Colonic mucosa (tissue), 4 donors: ENCODE data around the gene FBLN5. TPM values are rescaled to one million over a fixed set of nuclear protein-coding genes. Genes with fewer than 3 reads are reported as not detected.

Experiments used
- DNase-seq: peaks from one replicate; pipeline ENCODE4 v3.0.0-alpha.2; 2020
- H3K27ac ChIP-seq: fragments of 200-600 bp; one replicate; pipeline ENCODE4 v1.8.0; 2021
- H3K27me3 ChIP-seq: fragments of 200-600 bp; one replicate; pipeline ENCODE4 v1.8.0; 2021
- H3K36me3 ChIP-seq: fragments of 200-600 bp; one replicate; pipeline ENCODE4 v1.8.0; 2021
- H3K4me1 ChIP-seq: fragments of 200-600 bp; one replicate; pipeline ENCODE4 v1.8.0; 2021; ENCODE audit warnings: mild to moderate bottlenecking
- H3K4me3 ChIP-seq: fragments of 200-600 bp; one replicate; pipeline ENCODE4 v1.8.0; 2021
- H3K9ac ChIP-seq, 2 donors: one replicate each; pipeline ENCODE4 v1.7.0; 2013; ENCODE audit warnings: control low read depth in 2 of 2, low read depth in 2 of 2, low read length in 2 of 2
- H3K9me3 ChIP-seq: fragments of 200-600 bp; one replicate; pipeline ENCODE4 v1.8.0; 2021
- intact Hi-C: fragments of 100-400 bp; cut with DNase I; formaldehyde crosslinking; loops from one replicate; pipeline ENCODE4 v1.14.1; 2022
- total RNA-seq, 2 donors: library from RNA; stranded (reverse); fragmentation: NEBNext Ultra II Directional in 1 of 2; extraction: Animal tissue kit (Norgen Biotek cat#: 25700) in 1 of 2; gene quantifications; one replicate each; pipeline ENCODE4 v1.2.1, GENCODE V29; 2021
- TF ChIP-seq, protein P1 (sequence below): fragments of 200-600 bp; IDR thresholded peaks from one replicate; pipeline ENCODE4 v1.8.0; 2022; ENCODE audit warnings: antibody characterized with exemption, mild to moderate bottlenecking
- donor health status: healthy.
- donor health status: DM: no; HTN: no; CAD: no.
- donor health status: DM: no; HTN: no; CAD: no.

Gene FBLN5
- total RNA-seq, 2 donors from 2014 or later: 4.2 to 14.5 TPM

DNA sequence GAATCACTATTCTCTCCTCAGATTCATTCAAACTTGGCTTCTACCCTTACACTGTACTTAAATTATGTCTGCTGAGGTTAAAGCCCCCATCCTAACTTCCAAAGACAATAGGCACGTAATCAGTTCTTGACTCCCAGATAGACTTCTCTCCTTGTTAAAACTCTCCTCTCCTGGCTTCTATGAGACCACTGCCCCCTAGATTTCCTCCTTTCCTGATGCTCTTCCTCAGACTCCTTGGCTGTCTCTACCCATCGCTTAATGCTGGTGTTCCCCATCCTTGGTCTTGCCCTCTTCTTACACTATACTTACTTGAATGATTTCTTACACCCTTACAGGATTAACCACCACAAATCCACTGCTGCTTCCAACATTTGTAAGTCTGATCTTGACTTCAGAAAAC is 112.9 kb downstream of the FBLN5 start:
- no peak overlapping the region for H3K9ac ChIP-seq
- H3K36me3 ChIP-seq: no peaks in the 10 kb centered on the region
- H3K27ac ChIP-seq: no peak overlapping the region
- peaks cover 11% of the 10 kb centered on the region for H3K4me1 ChIP-seq
- TF ChIP-seq, protein P1, sequence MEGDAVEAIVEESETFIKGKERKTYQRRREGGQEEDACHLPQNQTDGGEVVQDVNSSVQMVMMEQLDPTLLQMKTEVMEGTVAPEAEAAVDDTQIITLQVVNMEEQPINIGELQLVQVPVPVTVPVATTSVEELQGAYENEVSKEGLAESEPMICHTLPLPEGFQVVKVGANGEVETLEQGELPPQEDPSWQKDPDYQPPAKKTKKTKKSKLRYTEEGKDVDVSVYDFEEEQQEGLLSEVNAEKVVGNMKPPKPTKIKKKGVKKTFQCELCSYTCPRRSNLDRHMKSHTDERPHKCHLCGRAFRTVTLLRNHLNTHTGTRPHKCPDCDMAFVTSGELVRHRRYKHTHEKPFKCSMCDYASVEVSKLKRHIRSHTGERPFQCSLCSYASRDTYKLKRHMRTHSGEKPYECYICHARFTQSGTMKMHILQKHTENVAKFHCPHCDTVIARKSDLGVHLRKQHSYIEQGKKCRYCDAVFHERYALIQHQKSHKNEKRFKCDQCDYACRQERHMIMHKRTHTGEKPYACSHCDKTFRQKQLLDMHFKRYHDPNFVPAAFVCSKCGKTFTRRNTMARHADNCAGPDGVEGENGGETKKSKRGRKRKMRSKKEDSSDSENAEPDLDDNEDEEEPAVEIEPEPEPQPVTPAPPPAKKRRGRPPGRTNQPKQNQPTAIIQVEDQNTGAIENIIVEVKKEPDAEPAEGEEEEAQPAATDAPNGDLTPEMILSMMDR: no peak
- no peak for DNase-seq
- H3K9me3 ChIP-seq: no peaks in the 10 kb centered on the region
- H3K27me3 ChIP-seq: no peaks in the 10 kb centered on the region
- no peak overlapping the region for H3K4me3 ChIP-seq
- intact Hi-C loops: no loop called here

DNA sequence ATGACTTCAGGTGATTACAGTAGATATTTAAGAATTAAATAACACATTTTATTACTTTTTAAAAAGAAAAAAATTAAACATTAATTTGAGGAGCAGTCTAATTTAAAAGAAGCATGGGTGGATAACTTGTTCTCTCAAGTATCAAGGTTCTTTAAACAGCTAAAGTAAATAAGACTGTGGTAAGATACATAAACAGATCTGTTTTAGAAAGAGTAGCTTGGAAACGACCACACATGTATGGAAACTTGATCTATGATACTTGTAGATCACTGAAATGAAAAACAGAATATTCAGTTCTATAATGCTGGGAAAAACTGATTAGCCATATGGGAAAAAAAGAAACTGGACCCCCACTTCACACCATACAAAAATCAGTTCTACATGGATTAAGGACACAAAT is 116.2 kb downstream of the FBLN5 start:
- TF ChIP-seq, protein P1: no peak
- Histone ChIP-seq H3K9ac (no peak overlapping the region), H3K4me3 (no peak overlapping the region), H3K36me3 (no peaks in the 10 kb centered on the region), H3K27ac (peak overlapping the region; percentile 1), H3K27me3 (no peaks in the 10 kb centered on the region), H3K9me3 (no peaks in the 10 kb centered on the region), H3K4me1 (peaks cover 7% of the 10 kb centered on the region)
- no peak for DNase-seq
- intact Hi-C loops: no loop called here

DNA sequence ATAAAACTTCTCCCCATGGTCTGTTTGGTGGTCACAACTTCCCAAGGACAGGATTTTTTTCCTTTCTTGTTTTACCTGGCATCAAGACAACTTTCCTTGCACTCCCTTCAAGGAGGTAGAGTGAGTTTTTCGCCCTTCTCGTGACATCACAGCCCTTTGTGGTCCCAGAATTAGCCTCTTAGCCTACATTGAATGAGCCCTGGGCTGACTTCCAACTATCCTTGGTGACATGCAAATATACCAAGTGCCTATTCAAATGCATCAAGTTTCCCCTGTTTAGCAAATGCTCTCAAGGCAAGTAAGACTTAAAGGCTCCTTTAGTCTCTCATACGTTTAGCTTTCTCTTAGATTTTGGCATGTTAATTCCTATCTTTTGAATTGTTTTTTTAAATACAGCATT is 116.7 kb downstream of the FBLN5 start:
- peak; percentile 67 for DNase-seq
- Histone ChIP-seq H3K9ac (no peak overlapping the region), H3K4me3 (no peak overlapping the region), H3K27ac (peak overlapping the region; percentile 1), H3K9me3 (no peaks in the 10 kb centered on the region), H3K36me3 (no peaks in the 10 kb centered on the region), H3K4me1 (peaks cover 7% of the 10 kb centered on the region), H3K27me3 (no peaks in the 10 kb centered on the region)
- intact Hi-C loops: no loop called here
- TF ChIP-seq, protein P1: no peak

DNA sequence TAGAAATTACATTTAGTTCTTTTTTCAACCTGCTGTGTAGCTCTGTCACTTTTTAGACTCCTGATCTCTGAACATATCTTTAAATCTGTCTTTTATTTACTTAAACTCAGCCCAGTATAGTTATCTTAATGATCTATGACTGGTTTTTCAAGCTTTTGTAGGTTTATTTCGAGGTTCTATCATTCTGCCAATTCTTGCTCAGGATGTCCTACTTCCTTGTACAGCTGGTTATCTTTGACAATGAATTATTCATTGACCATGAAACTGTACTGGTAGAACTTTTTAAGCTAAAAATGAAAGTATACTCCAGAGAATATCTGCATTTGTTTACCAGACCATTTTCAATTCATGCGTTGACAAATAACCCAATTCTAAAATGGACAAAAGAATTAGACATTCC is 118.0 kb downstream of the FBLN5 start:
- H3K4me1 ChIP-seq: peaks cover 7% of the 10 kb centered on the region
- intact Hi-C loops: no loop called here
- no peak for DNase-seq
- no peak overlapping the region for H3K4me3 ChIP-seq
- H3K36me3 ChIP-seq: no peaks in the 10 kb centered on the region
- H3K9ac ChIP-seq: no peak overlapping the region
- no peaks in the 10 kb centered on the region for H3K9me3 ChIP-seq
- no peaks in the 10 kb centered on the region for H3K27me3 ChIP-seq
- TF ChIP-seq, protein P1: no peak
- H3K27ac ChIP-seq: no peak overlapping the region

DNA sequence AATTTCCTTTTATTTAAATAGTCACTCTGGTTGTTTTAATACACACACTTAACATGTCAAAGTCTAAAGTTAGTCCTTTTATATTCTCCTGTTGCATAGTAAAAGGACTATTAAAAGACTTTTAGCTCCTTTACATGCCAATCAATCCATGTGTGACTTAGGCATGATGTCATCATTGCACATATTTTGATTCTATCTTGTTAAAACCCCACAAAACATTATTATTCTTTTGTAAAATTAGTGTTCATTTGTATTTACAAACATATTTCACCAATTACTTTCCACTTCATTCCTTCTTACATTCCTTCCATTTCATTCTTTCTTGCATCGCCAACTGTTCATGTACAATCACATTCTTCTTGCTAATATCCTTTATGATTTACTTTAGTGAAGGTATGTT is 119.7 kb downstream of the FBLN5 start:
- DNase-seq: no peak

More for the DNA sequence above, 119.7 kb downstream of the FBLN5 start:
- H3K9me3 ChIP-seq: no peaks in the 10 kb centered on the region
- H3K4me3 ChIP-seq: no peak overlapping the region
- no peaks in the 10 kb centered on the region for H3K27me3 ChIP-seq
- TF ChIP-seq, protein P1: no peak
- H3K27ac ChIP-seq: no peak overlapping the region
- H3K9ac ChIP-seq: no peak overlapping the region
- peaks cover 7% of the 10 kb centered on the region for H3K4me1 ChIP-seq
- intact Hi-C loops: no loop called here
- H3K36me3 ChIP-seq: no peaks in the 10 kb centered on the region

Other genes starting within 250 kb of the FBLN5 start
- gene CATSPERB, start 215.6 kb downstream of the FBLN5 start, total RNA-seq: 1 to 10 TPM; 2.2 to 2.9 TPM
- 10 to 100 TPM; 67.6 to 93.4 TPM for gene TC2N, start 80.2 kb downstream of the FBLN5 start, total RNA-seq
- gene TRIP11, start 92.4 kb upstream of the FBLN5 start, total RNA-seq: 10 to 100 TPM; 53.8 to 56.3 TPM
- gene ATXN3, start 158.9 kb upstream of the FBLN5 start, total RNA-seq: 10 to 100 TPM; 20.6 to 21.8 TPM
- gene NDUFB1, start 174.0 kb upstream of the FBLN5 start, total RNA-seq: 100 to 1,000 TPM; 167 to 185 TPM
- gene CPSF2, start 174.3 kb upstream of the FBLN5 start, total RNA-seq: 10 to 100 TPM; 59.8 to 64.6 TPM